GM23248 (cell line): ENCODE data around the gene CTSO. TPM values are rescaled to one million over a fixed set of nuclear protein-coding genes. Genes with fewer than 3 reads are reported as not detected.
A peak's percentile ranks its signal among the peaks of the same experiment; 100 is the strongest.

Experiments
- DNase-seq: peaks from one replicate; pipeline ENCODE4 v3.0.0-alpha.2; 2015
- H2AFZ ChIP-seq: fragments of 200-600 bp; sonication (generic); 2 replicates; pipeline ENCODE4 v1.6.1; 2016; ENCODE audit warnings: antibody characterized with exemption
- H3F3A ChIP-seq: fragments of 200-600 bp; sonication (generic); 2 replicates; pipeline ENCODE4 v1.6.1; 2016; ENCODE audit warnings: mild to moderate bottlenecking, antibody characterized with exemption, mixed run types; ENCODE audit not compliant: insufficient read depth
- H3K27ac ChIP-seq: fragments of 200-600 bp; sonication (generic); 2 replicates; pipeline ENCODE4 v1.5.1; 2016; ENCODE audit warnings: mild to moderate bottlenecking
- H3K27me3 ChIP-seq: fragments of 200-600 bp; sonication (generic); replicated peaks from 2 replicates; pipeline ENCODE4 v1.6.1; 2016; ENCODE audit warnings: mild to moderate bottlenecking; ENCODE audit not compliant: insufficient read depth
- H3K36me3 ChIP-seq: fragments of 200-600 bp; sonication (generic); 2 replicates; pipeline ENCODE4 v1.6.1; 2016; ENCODE audit warnings: low read depth, mild to moderate bottlenecking
- H3K4me1 ChIP-seq: fragments of 200-600 bp; sonication (generic); 2 replicates; pipeline ENCODE4 v1.6.1; 2016; ENCODE audit warnings: mild to moderate bottlenecking; ENCODE audit not compliant: insufficient read depth
- H3K4me2 ChIP-seq: fragments of 200-600 bp; sonication (generic); one replicate; pipeline ENCODE4 v1.6.1; 2016; ENCODE audit warnings: mild to moderate bottlenecking; ENCODE audit not compliant: unreplicated experiment
- H3K4me3 ChIP-seq: fragments of 200-600 bp; sonication (generic); 2 replicates; pipeline ENCODE4 v1.5.1; 2016; ENCODE audit warnings: mild to moderate bottlenecking
- H3K79me2 ChIP-seq: fragments of 200-600 bp; sonication (generic); 2 replicates; pipeline ENCODE4 v1.6.1; 2016; ENCODE audit warnings: mild to moderate bottlenecking; ENCODE audit not compliant: insufficient read depth
- H3K9ac ChIP-seq: fragments of 200-600 bp; sonication (generic); 2 replicates; pipeline ENCODE4 v1.6.1; 2016; ENCODE audit warnings: mild to moderate bottlenecking
- H3K9me2 ChIP-seq: fragments of 200-600 bp; sonication (generic); 2 replicates; pipeline ENCODE4 v1.6.1; 2016; ENCODE audit warnings: mixed run types, mild to moderate bottlenecking, moderate library complexity; ENCODE audit not compliant: insufficient read depth
- H3K9me3 ChIP-seq: fragments of 200-600 bp; sonication (generic); one replicate; pipeline ENCODE4 v1.6.1; 2017; ENCODE audit warnings: low read depth
- H4K20me1 ChIP-seq: fragments of 200-600 bp; sonication (generic); 2 replicates; pipeline ENCODE4 v1.6.0; 2016; ENCODE audit not compliant: insufficient read depth
- EZH2 ChIP-seq: fragments of 200-600 bp; sonication (generic); IDR thresholded peaks from 2 replicates; pipeline ENCODE4 v1.6.1; 2018; ENCODE audit warnings: antibody characterized with exemption, mild to moderate bottlenecking; ENCODE audit not compliant: insufficient read depth, poor library complexity, severe bottlenecking
- EZH2phosphoT487 ChIP-seq: fragments of 200-600 bp; sonication (generic); IDR thresholded peaks from 2 replicates; pipeline ENCODE4 v1.6.1; 2018; ENCODE audit warnings: antibody characterized with exemption, moderate library complexity, mild to moderate bottlenecking, low read depth; ENCODE audit not compliant: insufficient read depth
- WGBS, 2 experiments: methylation state at CpG; one replicate each; pipeline ENCODE4 v1.1.6; 2015 to 2017; ENCODE audit warnings: low lambda C conversion rate in 2 of 2, low coverage in 1 of 2; ENCODE audit errors: missing lambda C conversion rate in 2 of 2; 5-methylcytosine and 5-hydroxymethylcytosine counted together
- in situ Hi-C: fragments of 300-500 bp; cut with MboI; formaldehyde crosslinking; loops from 2 replicates; pipeline ENCODE4 v1.15.0; 2020
- polyA plus RNA-seq: library from polyadenylated mRNA; unstranded; fragments of >200 nt; fragmentation: Nextera tagmentation; extraction: Ambion mirVana; gene quantifications from 2 replicates; pipeline ENCODE4 v1.2.1, GENCODE V29; 2016
- total RNA-seq: library from RNA; depleted of rRNA; stranded (reverse); fragments of >200 nt; shearing (Covaris generic); gene quantifications from 2 replicates; pipeline ENCODE4 v1.2.3, GENCODE V29; 2014

CTSO gene
- total and polyA plus RNA-seq, 2 experiments from 2014 or later = 11.2 to 13.4 TPM

DNA sequence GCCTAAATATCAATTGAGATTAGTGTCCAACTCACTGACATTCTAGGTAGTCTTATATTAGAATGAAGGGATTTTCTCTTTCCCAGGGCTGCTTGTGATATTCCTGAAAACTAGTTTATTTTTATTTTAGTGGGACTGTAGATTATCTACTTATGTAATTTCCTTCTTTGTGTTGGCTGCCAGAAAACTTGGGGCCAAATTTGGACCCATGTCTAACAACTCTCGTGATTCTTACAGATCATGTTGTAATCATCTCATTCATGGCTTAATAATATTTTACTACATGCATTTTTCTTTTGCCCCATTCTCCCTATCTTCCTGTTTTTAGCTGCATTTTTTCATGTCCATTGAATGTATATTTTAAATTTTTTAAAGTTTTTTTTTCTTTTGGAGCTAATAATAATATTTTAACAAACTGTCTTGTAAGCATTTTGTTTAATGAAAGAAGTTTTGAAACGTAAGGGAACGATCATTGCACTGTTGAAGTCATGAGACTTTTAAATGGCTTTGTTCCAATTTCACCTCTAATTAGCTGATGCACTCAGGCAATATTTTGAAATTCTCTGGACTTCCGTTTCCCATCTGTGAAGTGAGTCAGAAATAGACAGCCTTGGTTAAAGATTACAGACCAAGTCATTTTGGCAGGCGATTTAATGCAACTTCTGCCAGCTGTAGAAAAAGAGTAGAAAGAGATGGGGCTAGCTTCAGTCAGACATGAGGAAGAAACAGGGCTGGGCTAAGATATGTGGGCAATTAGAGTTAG is 64.5 kb downstream of the CTSO start:
- Histone ChIP-seq H3K9me3 (no peaks in the 10 kb centered on the region), H3K36me3 (no peaks in the 10 kb centered on the region), H3K27ac (peak overlapping the region; percentile 51), H3K27me3 (no peaks in the 10 kb centered on the region), H3K79me2 (no peaks in the 10 kb centered on the region), H3K4me3 (no peak overlapping the region), H4K20me1 (no peaks in the 10 kb centered on the region), H3K9me2 (no peaks in the 10 kb centered on the region), H2AFZ (no peak overlapping the region), H3F3A (peaks cover 4% of the 10 kb centered on the region), H3K9ac (no peak overlapping the region), H3K4me1 (peaks cover 12% of the 10 kb centered on the region), H3K4me2 (peak overlapping the region; percentile 43)
- TF ChIP-seq EZH2 = no peak
- WGBS, 2 experiments = 2% methylated on average over 5 of the region's 5 CpGs
- in situ Hi-C loops = no loop called here
- peak; percentile 92 for DNase-seq

DNA sequence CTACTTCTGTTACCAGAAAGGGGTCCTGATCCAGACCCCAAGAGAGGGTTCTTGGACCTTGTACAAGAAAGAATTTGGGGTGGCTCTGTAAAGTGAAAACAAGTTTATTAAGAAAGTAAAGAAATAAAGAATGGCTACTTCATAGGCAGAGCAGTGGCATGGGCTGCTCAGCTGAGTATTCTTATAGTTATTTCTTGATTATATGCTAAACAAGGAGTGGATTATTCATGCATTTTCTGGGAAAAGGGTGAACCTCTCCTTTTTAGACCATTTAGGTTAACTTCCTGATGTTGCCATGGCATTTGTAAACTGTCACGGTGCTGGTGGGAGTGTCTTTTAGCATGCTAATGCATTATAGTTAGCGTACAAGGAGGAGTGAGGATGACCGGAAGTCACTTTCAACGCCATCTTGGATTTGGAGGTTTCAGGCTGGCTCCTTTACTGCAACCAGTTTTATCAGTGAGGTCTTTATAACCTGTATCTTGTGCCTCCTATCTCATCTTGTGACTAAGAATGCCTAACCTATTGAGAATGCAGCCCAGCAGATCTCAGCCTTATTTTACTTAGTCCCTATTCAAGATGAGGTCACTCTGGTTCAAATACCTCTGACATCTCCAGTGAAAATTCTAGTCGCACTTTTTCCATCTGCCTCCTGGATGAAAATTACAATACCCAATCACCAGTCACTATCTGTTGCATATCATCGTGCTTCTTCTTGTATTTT is 65.7 kb downstream of the CTSO start:
- Histone ChIP-seq H2AFZ (no peak overlapping the region), H3K79me2 (no peaks in the 10 kb centered on the region), H3K4me3 (no peak overlapping the region), H3K4me2 (no peak overlapping the region), H3K27me3 (no peaks in the 10 kb centered on the region), H3K9me3 (no peaks in the 10 kb centered on the region), H3K9ac (no peak overlapping the region), H3K4me1 (peaks cover 12% of the 10 kb centered on the region), H3K9me2 (no peaks in the 10 kb centered on the region), H3F3A (peaks cover 4% of the 10 kb centered on the region), H3K27ac (no peak overlapping the region), H4K20me1 (no peaks in the 10 kb centered on the region), H3K36me3 (no peaks in the 10 kb centered on the region)
- DNase-seq = no peak
- WGBS, 2 experiments = 64 to 65% methylated on average over 6 of the region's 6 CpGs
- in situ Hi-C loops = no loop called here
- no peak for TF ChIP-seq EZH2phosphoT487
- no peak for TF ChIP-seq EZH2

DNA sequence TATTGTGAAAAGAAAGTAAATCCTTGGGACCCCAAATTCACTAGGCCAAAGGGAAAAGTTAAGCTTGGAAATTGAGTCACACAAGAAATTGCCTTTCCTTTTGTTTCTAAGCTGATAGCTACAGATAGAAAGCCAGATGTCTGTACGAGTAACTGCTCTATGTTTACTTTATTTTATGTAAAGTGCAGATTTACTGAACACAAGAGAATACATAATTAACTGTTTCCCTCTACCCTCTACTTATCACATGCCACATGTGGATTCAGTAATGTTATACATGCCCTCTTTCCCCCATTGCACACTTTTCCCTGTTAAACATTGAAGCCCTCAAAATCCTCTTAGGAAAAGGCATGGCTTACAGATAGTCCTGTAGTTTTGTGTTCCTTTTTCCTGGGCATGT is 66.6 kb downstream of the CTSO start:
- no peak overlapping the region for H3K4me2 ChIP-seq
- H3K4me3 ChIP-seq = no peak overlapping the region
- DNase-seq = no peak
- no peak overlapping the region for H3K27ac ChIP-seq
- no peaks in the 10 kb centered on the region for H3K27me3 ChIP-seq
- TF ChIP-seq EZH2 (no peak), EZH2phosphoT487 (no peak)
- 63 to 67% methylated on average over 1 of the region's 1 CpG for WGBS, 2 experiments
- H3K9me2 ChIP-seq = no peaks in the 10 kb centered on the region
- peaks cover 4% of the 10 kb centered on the region for H3F3A ChIP-seq
- H3K9me3 ChIP-seq = no peaks in the 10 kb centered on the region
- no peak overlapping the region for H3K9ac ChIP-seq
- H3K4me1 ChIP-seq = peaks cover 12% of the 10 kb centered on the region
- H3K36me3 ChIP-seq = no peaks in the 10 kb centered on the region
- no peaks in the 10 kb centered on the region for H4K20me1 ChIP-seq
- H2AFZ ChIP-seq = no peak overlapping the region
- no peaks in the 10 kb centered on the region for H3K79me2 ChIP-seq
- in situ Hi-C loops = no loop called here

DNA sequence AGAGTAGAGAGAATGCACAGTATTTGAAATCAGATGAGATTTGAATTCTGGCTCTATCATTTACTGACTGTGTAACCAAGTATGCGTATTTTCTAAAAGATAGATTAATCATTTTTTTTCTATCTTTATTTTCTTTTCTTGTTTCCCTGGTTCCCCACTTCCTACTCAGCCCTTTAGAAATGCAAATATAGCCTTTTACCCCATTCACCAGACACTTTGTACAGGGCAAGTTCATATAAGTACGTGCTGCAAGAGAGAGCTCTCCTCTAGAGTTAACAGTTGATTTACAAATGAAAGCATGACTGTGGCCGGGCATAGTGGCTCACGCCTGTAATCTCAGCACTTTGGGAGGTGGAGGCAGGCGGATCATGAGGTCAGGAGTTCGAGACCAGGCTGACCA is 68.0 kb downstream of the CTSO start:
- Histone ChIP-seq H3K4me2 (no peak overlapping the region), H4K20me1 (no peaks in the 10 kb centered on the region), H3K9me3 (no peaks in the 10 kb centered on the region), H3F3A (peaks cover 4% of the 10 kb centered on the region), H3K79me2 (no peaks in the 10 kb centered on the region), H3K9me2 (no peaks in the 10 kb centered on the region), H3K36me3 (no peaks in the 10 kb centered on the region), H3K27ac (no peak overlapping the region), H3K9ac (no peak overlapping the region), H3K4me3 (no peak overlapping the region), H3K27me3 (no peaks in the 10 kb centered on the region), H2AFZ (no peak overlapping the region), H3K4me1 (peaks cover 12% of the 10 kb centered on the region)
- in situ Hi-C loops = no loop called here
- WGBS, 2 experiments = 47 to 52% methylated on average over 6 of the region's 6 CpGs
- TF ChIP-seq EZH2 (no peak), EZH2phosphoT487 (no peak)
- no peak for DNase-seq
